Head of caudate nucleus (tissue), 42 donors: ENCODE results near the gene FANCD2.
A peak's percentile ranks its signal among the peaks of the same experiment; 100 is the strongest.
"Not testable (repeated sequence)": the region's sequence is repeated elsewhere in the genome, so short reads cannot be mapped to it uniquely, and the experiment has no call there.

Experiments used
- DNase-seq, 42 donors: peaks; one replicate each; pipeline versions ENCODE4 v3.0.0 to v3.0.0-alpha.2; 2020 to 2021; ENCODE audit warnings: mixed read lengths in 7 of 42
- intact Hi-C: fragments of 100-400 bp; cut with DNase I; formaldehyde crosslinking; loops from one replicate; pipeline ENCODE4 v1.15.0; 2022

The FANCD2 gene

GRCh38 chr3:10010878-10011465 is 15.3 kb upstream of the FANCD2 start:
- peak; percentile 83 to 97 (median 92) for DNase-seq
- intact Hi-C loops: no loop called here

DNA sequence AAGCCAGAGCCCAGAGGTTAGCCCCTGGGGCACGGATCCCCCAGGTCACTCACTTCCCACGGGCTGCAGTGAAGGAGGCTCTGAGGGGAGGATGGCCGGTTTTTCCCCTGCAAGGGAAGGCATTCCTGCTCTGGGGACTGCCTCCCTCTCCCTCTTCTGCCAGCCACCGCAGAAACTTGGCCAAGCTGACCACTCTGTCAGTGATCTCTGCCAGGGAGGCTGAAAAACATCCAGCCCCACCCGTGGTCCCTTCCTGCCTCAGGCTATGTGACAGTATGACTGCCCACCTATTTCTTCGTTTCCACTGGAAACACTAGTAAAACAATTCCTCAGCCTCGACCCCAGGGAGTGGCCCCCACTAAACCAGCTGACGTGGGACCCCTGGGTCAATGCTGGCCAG is 14.6 kb upstream of the FANCD2 start:
- intact Hi-C loops: no loop called here
- peak in 1 of 42 donors; percentile 36 for DNase-seq

- intact Hi-C loops: no loop called here
- DNase-seq: no peak
Measured at GRCh38 chr3:10012106-10012505, 14.1 kb upstream of the FANCD2 start.

GRCh38 chr3:10015461-10015904 is 10.8 kb upstream of the FANCD2 start:
- peak; percentile 21 to 88 (median 66) for DNase-seq
- intact Hi-C loops: no loop called here

GRCh38 chr3:10017636-10018292 is 8.5 kb upstream of the FANCD2 start:
- no peak for DNase-seq
- intact Hi-C loops: no loop called here

DNA sequence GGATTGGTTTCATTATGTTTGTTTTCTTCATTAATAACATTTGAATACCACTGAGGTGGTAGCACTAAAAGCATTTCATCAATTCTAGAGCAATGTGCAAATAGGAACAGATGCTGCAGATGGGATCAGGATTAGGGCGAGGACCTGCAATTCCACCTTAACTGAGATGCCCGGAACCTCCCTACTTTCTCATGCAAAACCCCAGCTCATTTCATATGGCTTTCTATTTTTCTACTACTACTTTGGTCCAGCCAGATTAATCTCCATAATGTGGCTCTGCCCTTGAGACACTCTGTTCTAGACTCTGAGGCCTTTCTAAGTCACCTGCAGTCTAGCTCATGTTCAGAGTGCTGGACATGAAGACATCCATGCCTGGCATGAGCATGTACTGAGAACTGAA is 7.4 kb upstream of the FANCD2 start:
- DNase-seq, intact Hi-C loops: not testable (repeated sequence)

DNA sequence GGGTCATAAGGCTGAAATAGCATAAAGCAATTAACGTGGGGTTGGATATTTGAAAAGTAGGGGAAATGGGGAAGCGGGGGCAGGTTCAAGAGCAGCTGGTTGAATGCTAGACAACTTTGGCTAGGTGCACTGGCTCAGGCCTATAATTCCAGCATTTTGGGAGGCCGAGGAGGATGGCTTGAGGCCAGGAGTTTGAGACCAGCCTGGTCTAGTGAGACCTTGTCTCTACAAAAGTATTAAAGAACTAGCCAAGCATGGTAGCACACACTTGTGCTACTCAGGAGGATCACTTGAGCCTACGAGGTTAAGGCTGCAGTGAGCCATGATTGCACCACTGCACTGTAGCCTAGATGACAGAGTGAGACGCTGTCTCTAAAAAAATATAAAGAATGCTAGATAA is 6.9 kb upstream of the FANCD2 start:
- intact Hi-C loops: no loop called here

DNA sequence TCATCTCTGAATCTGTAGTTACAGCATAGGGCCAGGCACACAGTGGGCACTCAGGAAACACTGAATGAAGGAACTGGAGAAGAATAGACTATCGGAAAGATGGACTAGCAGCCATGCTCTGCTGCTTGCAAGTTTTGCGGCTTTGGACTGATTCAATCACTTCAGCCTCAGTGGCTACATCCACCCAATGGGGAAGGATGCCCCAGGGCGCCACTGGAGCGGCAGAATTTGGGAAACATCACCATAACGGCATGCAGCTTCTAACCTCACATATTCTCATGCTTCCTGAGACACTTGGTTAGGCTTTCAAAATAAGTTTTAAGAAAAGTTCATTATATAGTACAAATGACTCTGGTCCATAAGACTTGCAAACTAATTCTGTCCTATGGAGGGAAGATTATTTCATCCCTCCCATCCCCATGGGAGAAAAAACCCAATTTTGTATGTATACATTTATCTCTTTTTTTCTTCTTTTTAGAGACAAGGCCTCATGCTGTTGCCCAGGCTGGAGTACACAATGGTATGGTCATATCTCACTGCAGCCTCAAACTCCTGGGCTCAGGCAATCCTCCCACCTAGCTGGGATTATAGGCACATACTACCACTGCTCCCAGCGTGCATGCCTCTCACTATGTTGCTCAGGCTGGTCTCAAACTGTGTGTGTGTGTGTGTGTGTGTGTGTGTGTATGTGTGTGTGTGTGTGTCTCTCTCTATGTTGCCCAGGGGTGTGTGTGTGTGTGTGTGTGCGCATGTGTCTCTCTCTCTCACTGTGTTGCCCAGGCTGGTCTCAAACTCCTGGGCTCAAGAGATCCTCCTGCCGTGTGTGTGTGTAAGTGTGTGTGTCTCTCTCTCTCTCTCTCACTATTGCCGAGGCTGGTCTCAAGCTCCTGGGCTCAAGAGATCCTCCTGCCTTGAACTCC is 4.1 kb upstream of the FANCD2 start:
- no peak for DNase-seq
- intact Hi-C loops: loop anchor here (10.0 kb wide), 1 partner anchor 203 kb away; no protein-coding TSS in a partner anchor

More for the DNA sequence above, 6.9 kb upstream of the FANCD2 start:
- peak in 1 of 42 donors; percentile 21 for DNase-seq

DNA sequence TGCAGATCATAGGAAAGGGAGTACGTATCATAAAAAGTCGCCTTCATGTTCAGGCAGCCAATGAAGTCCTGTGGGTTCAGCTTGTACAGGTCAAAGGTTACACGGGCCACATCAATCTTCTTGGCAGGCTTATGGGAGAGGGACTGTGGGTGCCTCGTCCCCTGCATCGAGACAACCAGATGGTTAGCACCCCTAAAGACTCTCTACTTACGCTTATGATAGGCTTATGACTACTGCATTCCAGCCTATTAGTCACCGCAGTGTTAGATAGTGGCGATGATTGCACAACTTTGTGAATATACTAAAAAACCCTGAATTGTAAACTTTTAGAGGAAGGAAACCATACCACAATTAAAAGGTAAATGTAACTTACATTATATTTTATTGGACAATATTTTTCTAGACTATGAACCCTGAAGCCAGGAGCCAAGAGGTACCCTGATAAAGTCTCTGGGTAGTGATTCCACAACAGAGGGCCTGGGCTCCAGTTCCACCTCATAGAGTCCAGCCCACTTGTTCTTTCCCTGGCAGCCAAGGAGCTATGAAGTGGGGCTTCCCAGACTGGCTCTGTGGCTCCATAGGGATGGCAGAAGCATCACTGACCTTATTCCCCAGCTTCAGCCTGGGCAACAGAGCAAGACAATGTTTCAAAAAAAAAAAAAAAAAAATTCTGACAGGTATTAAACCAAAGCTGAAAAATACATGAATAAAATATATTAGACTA is 2.5 kb upstream of the FANCD2 start:
- intact Hi-C loops: loop anchor here (10.0 kb wide), 1 partner anchor 201 kb away; no protein-coding TSS in a partner anchor
- DNase-seq: no peak

GRCh38 chr3:10025205-10026083 is 793 bp upstream of the FANCD2 start:
- peak in 1 of 42 donors; percentile 17 for DNase-seq
- intact Hi-C loops: loop anchor here (5.0 to 10.0 kb wide), 2 partner anchors 38 to 199 kb away; partner anchors contain the start of gene EMC3

GRCh38 chr3:10041034-10041433 is 14.8 kb downstream of the FANCD2 start:
- no peak for DNase-seq
- intact Hi-C loops: no loop called here

GRCh38 chr3:10047876-10048275 is 21.6 kb downstream of the FANCD2 start:
- no peak for DNase-seq
- intact Hi-C loops: no loop called here

DNA sequence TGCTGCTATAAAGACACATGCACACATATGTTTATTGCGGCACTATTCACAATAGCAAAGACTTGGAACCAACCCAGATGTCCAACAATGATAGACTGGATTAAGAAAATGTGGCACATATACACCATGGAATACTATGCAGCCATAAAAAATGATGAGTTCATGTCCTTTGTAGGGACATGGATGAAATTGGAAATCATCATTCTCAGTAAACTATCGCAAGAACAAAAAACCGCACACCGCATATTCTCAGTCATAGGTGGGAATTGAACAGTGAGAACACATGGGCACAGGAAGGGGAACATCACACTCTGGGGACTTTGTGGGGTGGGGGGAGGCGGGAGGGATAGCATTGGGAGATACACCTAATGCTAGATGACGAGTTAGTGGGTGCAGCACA is 26.8 kb downstream of the FANCD2 start:
- DNase-seq, intact Hi-C loops: not testable (repeated sequence)

DNA sequence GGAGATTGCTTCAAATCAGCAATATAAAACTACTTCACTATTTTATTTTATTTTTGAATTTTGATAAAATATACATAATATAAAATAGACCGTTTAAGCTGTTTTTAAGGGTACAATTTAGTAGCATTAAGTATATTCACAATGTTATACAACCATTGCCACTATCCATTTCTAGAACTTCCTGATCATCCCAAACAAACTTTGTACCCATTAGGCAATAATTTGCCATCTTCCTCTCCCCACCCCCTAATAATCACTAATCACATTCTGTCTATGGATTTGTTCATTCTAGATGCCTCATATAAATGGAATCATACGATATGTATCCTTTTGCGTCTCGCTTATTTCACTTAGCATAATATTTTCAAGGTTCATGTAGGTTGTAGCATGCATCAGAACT is 28.9 kb downstream of the FANCD2 start:
- no peak for DNase-seq
- intact Hi-C loops: no loop called here

- DNase-seq, intact Hi-C loops: not testable (repeated sequence)
Measured at GRCh38 chr3:10070077-10070476, 43.8 kb downstream of the FANCD2 start.

DNA sequence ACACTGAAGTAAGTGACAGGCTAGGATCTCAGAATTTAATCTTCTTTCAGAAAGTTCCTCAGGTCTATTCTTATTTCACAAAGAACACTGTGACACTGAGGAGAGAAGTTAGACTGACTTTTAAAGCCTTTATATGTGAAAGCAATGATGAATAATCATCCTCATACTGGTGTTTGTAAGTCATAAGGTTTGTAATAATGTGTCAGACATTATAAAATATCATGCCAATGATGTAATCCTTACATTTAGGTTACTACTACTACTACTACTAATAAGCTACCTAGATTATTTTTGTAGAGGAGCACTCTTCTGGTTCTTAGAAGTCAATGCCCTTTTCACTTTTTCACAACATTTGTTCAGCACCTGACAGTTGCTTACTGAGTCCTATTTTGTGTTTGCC is 48.4 kb downstream of the FANCD2 start:
- DNase-seq: no peak
- intact Hi-C loops: no loop called here

GRCh38 chr3:10081871-10082270 is 55.6 kb downstream of the FANCD2 start:
- intact Hi-C loops: no loop called here
- DNase-seq: peak in 1 of 42 donors; percentile 3

DNA sequence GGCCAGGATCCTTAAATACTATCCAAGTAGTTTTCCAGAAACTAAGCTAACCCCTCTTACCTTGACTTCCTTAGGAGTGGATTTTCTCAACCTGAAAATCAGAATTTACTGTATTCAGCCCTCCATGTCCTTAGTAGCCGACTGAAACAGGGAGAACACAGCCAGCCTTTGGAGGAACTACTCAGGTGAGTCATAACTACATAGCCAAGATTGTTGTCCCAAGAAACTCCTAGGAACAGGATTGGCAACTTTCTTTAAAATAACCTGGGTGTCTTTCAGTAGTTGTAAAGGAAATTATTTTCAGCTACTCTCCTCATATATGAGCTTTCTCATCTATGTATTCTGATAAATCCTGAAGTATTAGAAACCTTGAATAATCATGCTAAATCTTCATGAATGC is 59.5 kb downstream of the FANCD2 start:
- intact Hi-C loops: no loop called here

More for the DNA sequence above, 59.5 kb downstream of the FANCD2 start:
- no peak for DNase-seq
